ENCODE measurements around the gene ACSL6. TPM values are rescaled to one million over a fixed set of nuclear protein-coding genes. Genes with fewer than 3 reads are reported as not detected.

The ACSL6 gene
- total RNA-seq, 4 donors from 2014 or later, result 0.04 to 3.2 (median 1.1) TPM

GRCh38 chr5:132054031-132054696 is 42.7 kb upstream of the ACSL6 start:
- no peak for TF ChIP-seq POLR2A (IDR thresholded peaks at IDR 0.05)
- no peak for TF ChIP-seq CTCF (IDR thresholded peaks at IDR 0.05)

GRCh38 chr5:132053483-132053882 is 42.0 kb upstream of the ACSL6 start:
- no peak for DNase-seq
- intact Hi-C loops (cut with DNase I), result no loop called here
- 75 to 87% methylated on average over 2 to 4 of the region's 4 CpGs for WGBS, 2 donors
- Histone ChIP-seq H3K4me1 (no peaks in the 10 kb centered on the region), H3K9me3 (no peaks in the 10 kb centered on the region), H3K27ac (no peak overlapping the region), H3K4me3 (no peak overlapping the region), H3K27me3 (peaks cover 0 to 4% (median 0%) of the 10 kb centered on the region in 4 donors), H3K36me3 (no peaks in the 10 kb centered on the region)
- TF ChIP-seq CTCF (IDR thresholded peaks at IDR 0.05) (no peak), POLR2A (IDR thresholded peaks at IDR 0.05) (no peak)

More at GRCh38 chr5:132054031-132054696, 42.7 kb upstream of the ACSL6 start:
- no peak overlapping the region for H3K27ac ChIP-seq
- intact Hi-C loops (cut with DNase I), result no loop called here
- DNase-seq, result no peak
- 78% methylated on average over 5 of the region's 10 CpGs; no CpG with 5 or more reads in 1 of the 2 donors for WGBS, 2 donors
- H3K27me3 ChIP-seq, result peaks cover 0 to 4% (median 0%) of the 10 kb centered on the region in 4 donors
- H3K36me3 ChIP-seq, result no peaks in the 10 kb centered on the region
- H3K4me1 ChIP-seq, result no peaks in the 10 kb centered on the region
- H3K9me3 ChIP-seq, result no peaks in the 10 kb centered on the region
- H3K4me3 ChIP-seq, result no peak overlapping the region

- no peaks in the 10 kb centered on the region for H3K9me3 ChIP-seq
- H3K27me3 ChIP-seq, result peaks cover 0 to 4% (median 0%) of the 10 kb centered on the region in 4 donors
- H3K4me1 ChIP-seq, result no peaks in the 10 kb centered on the region
- 70 to 73% methylated on average over 10 of the region's 10 CpGs for WGBS, 2 donors
- H3K4me3 ChIP-seq, result no peak overlapping the region
- no peaks in the 10 kb centered on the region for H3K36me3 ChIP-seq
- DNase-seq, result no peak
- H3K27ac ChIP-seq, result no peak overlapping the region
- intact Hi-C loops (cut with DNase I), result no loop called here
- TF ChIP-seq POLR2A (IDR thresholded peaks at IDR 0.05), result no peak
- TF ChIP-seq CTCF (IDR thresholded peaks at IDR 0.05), result no peak
Observed at GRCh38 chr5:132052520-132052919, 41.1 kb upstream of the ACSL6 start.

- WGBS, 2 donors, result 79 to 82% methylated on average over 6 to 8 of the region's 9 CpGs
- H3K27ac ChIP-seq, result no peak overlapping the region
- intact Hi-C loops (cut with DNase I), result no loop called here
- no peak overlapping the region for H3K4me3 ChIP-seq
- no peaks in the 10 kb centered on the region for H3K36me3 ChIP-seq
- DNase-seq, result no peak
- H3K9me3 ChIP-seq, result no peaks in the 10 kb centered on the region
- H3K4me1 ChIP-seq, result no peaks in the 10 kb centered on the region
- TF ChIP-seq POLR2A (IDR thresholded peaks at IDR 0.05), result no peak
- no peak for TF ChIP-seq CTCF (IDR thresholded peaks at IDR 0.05)
- peaks cover 0 to 4% (median 0%) of the 10 kb centered on the region in 4 donors for H3K27me3 ChIP-seq
Observed at GRCh38 chr5:132050661-132051552, 39.4 kb upstream of the ACSL6 start.

- intact Hi-C loops (cut with DNase I), result no loop called here
- Histone ChIP-seq H3K4me1 (no peaks in the 10 kb centered on the region), H3K9me3 (no peaks in the 10 kb centered on the region), H3K27ac (no peak overlapping the region), H3K36me3 (no peaks in the 10 kb centered on the region), H3K27me3 (peaks cover 0 to 4% (median 0%) of the 10 kb centered on the region in 4 donors), H3K4me3 (no peak overlapping the region)
- DNase-seq, result no peak
- TF ChIP-seq POLR2A (IDR thresholded peaks at IDR 0.05) (no peak), CTCF (IDR thresholded peaks at IDR 0.05) (no peak)
- WGBS, 2 donors, result 49 to 68% methylated on average over 3 to 4 of the region's 5 CpGs
Observed at GRCh38 chr5:132050136-132050535, 38.7 kb upstream of the ACSL6 start.

Measured in esophagus squamous epithelium (tissue), 5 donors.